HG03135 (cell line): ENCODE data around the gene RBM19.

Experiments
- ATAC-seq: cut with Tn5 transposase; IDR thresholded peaks from one replicate; pipeline ENCODE4 v1.9.1; 2021; ENCODE audit warnings: mild to moderate bottlenecking, moderate library complexity; ENCODE audit not compliant: unreplicated experiment

Gene RBM19

DNA sequence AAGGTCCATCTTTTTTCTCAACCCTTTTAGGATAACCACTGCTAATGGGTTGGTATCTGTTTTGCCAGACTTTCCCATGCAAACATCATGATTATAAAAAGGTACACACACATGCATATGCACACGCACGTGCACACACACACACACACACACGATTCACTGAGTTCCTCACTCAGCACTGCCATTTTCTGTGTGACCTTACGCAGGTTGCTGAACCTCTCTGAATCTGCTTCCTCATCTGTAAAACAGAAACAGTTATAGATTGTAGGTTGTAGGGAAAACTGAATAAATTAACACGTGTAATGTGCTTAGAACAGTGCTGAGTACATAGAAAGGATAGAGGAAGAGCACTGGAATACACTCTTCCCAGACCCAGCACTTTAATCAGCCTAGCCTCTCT, 182.3 kb downstream of the RBM19 start:
- no peak for ATAC-seq

DNA sequence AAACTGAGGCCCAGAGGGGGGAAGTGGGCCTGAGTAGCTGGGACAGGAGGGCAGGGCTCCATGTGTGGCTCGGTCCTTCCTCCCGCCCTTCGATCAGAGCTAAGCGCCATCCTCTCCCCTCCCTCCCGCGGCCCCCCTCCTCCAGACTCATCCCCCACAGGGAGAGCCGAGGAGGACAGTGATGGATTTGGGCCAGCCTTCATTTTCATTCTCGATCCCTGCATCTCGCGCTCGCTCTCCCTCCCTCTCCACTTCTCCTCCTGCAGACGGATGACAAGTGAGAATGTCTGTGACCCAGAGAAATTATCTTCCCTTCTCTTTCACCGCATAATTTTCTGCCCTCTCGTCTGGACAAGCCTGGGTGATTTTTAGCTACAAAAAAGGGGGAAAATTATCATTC, 183.3 kb downstream of the RBM19 start:
- ATAC-seq = no peak

DNA sequence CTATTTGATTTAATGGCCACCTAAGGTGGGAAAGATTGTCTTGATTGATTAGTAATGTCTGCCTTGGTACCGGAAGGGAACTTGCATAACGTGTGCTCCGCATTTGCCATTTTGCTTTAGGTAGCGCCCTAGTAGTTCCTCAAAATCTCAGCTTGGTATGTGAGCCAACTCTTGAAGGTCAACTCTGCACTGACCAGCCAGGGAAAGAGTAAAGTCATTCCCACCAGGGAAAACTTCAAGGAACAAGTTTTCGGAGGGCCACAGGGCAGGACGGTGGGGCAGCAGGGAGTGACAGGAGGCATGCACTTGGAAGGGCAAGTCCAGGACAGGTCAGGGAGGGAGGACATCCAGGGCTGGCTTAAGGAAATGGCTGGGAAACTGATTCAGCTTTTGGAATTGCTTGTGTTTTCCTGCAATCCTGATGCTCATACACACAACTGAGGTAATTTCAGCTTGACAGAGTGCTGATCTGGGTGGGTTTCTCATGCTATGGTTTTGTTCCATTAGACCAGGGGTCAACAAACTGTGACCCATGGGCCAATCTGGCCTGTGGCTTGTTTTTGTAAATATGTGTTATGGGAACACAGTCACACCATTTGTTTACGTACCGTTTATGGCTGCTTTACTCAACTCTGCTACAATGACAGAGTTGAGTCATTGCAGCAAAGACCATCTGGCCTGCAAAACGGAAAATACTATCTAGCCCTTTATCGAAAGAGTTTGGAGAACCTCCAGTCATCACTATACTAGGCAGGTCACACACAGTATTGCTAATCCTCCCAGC, 184.5 kb downstream of the RBM19 start:
- no peak for ATAC-seq

DNA sequence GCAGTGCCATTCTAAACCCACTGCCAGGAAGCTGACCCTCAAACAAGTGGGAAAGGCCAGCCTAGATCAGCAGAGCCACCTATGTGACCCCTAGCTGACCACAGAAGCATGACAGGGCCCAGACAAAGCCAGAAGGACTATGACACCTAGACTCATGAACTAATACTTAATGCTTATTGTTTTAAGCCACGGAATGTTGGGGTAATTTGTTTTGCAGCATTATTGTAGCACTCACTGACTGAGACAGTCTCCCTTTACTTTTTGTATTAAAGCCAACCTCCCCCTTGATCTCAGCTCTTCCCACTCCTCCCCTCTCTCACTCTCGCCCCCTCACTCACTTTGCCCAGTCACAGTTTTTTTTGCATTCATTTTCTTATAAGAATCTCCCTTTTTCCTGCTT, 186.4 kb downstream of the RBM19 start:
- ATAC-seq = no peak

DNA sequence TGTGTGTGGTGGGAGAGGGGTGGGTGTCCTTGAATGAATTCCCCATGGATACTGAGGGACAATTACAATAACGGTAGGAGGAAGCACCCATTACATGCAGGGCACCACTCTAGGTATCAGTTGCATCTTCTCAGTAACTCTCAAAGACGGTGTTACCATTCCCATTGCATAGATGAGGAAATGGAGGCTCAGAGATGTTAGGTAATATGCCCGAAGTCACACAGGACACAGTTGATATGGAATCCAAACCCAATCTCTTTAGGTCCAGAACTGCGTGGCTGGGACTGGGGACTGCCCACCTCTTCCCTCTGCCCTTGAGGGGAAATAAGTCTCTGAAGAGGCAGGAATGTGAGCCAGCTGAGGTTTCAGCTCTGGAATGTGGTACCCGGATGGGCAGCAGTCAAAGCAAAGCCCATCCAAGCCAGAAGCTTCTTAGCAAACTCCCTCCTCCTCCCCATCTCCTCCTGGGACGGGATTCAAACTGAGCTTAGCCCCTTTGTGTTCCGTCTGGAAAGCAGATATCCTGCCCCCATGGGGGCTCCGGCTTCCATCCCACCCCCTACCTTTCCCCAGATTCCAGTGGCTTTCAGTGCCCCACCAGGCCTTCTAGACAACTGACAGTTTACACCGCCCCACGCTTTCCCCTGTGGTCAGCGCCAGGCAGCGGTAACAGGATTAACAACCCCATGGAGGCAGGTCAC, 187.5 kb downstream of the RBM19 start:
- no peak for ATAC-seq

DNA sequence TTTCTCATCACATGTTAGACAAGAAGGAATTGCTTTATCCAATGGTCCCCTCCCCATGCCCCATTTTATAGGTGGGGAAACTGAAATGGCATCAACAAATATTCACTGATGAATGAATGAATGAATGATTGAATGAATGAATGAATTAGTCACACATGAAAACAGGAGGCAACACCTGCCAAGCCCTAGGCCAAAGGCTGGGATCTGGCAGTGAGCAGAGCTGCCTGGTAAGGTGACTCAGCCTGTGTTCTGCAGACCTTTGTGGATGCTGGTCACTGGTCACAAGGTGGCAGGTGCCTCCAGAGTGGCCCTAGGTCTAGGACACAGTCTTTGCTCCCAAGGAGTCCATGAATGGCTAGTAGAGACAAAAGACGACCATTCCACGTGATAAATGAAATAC, 188.4 kb downstream of the RBM19 start:
- no peak for ATAC-seq

DNA sequence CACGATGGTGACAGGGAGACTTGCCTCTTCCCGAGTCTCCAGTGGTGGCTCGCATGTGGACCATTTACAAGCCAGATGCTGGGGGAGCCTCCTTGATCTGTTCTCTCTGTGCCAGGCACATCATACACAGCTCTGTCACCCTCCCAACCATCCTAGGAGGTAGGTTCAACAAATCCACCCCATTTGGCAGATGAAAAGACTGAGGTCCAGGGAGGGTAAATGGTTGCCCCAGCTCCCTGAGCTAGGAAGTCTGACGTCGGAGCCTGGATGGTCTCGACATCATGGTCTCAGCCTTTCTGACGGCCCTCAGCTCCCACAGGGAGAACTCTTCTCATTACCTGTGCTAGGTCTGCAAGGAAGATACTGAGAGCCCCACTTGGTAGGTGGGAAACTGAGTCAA, 189.6 kb downstream of the RBM19 start:
- no peak for ATAC-seq

DNA sequence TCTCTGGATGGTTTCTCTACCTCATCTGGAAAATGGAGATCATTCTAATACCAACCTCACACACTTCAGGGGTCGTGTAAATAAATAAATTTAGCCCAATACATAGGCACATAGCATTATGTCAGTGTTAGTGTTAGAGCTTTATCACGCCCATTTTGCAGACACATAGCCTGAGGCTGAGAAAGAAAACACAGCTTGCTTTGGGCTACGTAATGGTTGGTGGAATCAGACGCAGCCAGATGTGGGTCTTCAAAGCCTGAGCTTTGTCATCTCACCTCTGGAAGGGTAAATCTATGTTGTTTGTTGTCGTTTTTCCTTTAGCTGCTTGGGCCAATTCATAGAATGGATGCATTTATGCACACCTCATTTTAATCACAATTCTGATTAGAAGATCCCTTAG, 191.6 kb downstream of the RBM19 start:
- no peak for ATAC-seq

DNA sequence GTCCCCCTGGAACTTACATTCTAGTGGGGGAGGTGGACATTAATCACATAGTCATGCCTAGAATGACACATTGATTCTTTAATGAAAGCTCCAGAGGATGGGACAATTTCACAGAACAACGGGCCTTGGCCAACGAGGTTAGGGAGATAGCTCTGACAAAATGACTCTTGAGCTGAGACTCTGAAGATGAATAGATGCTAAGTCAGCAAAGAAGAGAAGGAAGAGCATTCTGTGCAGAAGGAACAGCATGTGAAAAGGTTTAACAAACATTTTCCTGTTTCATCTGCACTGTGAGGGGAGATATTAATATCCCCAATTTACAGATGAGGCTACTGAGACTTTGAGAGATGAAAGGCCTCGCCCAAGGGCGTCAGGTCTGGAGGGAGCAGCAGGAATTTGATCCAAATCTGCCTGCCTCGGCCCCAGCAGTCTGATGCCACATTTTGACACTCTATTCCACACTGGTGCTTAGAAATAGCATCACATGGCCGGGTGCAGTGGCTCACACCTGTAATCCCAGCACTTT, 193.6 kb downstream of the RBM19 start:
- ATAC-seq = no peak

DNA sequence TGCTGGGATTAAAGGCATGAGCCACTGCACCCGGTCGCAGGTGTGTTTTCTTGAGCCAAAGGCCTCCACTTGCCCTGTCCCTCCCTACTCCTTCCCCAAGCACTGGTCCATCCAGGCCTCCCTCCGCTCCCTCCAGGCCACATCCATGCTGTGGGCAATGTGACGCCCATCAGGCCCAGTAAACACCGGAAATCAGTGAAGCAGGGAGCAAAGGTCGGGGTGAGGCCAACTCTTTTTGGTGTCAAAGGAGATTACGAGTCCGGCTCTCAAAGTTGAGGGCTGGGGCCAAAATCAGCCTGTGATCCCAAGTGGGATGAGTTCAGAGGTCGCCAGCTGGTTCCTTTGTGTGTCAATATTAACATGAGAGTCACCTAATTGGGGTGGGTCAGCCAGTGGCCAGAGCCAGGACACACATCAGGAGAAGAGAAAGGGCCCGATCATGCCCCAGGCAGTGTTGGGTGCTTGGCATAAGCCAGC, 195.7 kb downstream of the RBM19 start:
- no peak for ATAC-seq

DNA sequence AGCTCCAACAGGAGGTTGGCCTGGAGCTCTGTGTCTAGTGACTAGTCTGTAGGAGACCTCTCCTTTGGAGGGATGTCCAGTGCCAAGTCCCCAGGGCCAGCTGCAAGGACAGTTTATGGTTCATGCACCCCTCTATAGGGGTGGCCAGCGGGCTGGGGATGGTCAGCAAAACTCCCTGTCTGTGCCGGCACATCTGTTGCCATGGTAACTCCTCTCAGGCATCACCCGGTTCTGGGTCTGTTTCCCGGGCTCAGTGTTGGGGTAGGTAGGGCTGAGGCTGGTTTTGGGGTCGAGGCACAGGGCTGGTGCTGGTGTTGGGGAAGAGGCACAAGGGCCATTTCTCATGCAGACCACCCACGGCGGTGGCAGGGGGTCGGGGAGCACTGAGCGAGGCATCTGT, 196.8 kb downstream of the RBM19 start:
- ATAC-seq = no peak

DNA sequence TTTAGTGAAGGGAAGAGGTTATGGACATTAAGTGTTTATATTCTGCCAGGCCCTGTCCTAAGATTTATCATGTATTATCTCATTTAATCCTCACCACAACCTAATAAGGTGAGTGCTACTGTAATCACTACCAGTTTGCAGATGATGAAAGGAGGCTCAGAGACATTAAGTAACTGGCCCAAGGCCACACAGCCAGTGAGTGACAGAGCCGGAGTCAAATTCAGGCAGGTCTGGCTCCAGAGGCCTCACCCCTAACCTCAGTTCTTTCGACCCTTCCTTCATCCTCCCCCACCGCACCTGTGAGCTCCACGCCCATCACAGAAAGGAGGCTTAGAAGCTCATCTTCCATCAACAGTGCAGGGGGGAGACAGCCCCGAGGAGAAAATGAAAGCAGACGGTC, 197.3 kb downstream of the RBM19 start:
- ATAC-seq = no peak

DNA sequence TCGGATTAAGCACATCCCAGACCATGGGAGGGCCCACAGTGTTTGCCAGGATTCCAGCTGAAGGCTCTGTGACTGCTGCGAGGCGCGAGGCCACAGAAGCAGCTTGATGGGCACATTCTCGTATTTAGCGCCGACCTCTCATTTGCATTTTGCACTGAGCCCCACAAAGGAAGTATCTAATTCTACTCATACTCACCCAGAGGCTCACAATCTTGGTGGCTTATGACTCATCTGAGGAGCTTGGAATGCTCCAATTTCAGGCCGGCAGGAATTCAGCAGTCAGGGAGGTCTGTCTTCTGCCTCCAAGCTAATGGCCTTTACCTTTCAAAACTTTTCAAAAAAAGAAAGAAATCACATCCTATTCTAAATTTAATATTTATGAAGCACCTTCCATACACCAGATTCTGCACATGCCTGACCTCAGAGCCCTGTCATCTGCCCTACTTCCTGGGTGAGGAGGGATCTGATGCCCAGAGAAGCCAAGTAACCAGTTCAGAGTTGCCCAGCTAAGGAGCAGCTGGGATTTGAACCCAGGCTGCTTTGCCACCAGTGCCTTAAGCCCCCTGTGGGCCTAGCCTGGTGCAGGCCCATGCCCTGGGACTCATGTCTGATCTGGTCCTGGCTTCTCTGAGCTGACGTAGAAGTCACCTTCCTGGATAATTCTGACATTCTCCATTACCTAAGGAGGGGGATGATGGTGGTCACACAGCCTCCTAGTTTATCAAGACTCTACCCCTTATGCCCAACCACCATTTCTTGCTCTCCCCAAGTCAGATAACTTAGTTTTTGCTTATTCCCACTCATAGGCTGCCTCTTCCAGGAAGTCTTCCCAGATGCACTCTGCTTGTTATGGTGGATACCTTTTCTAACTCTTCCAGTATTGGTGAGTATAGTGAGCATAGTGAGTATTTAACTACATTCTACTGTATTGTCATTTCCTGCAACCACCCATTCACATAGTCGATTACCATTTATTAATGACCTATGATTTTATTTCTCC, 198.9 kb downstream of the RBM19 start:
- no peak for ATAC-seq
